ENCODE measurements around the gene SPX. TPM values are rescaled to one million over a fixed set of nuclear protein-coding genes. Genes with fewer than 3 reads are reported as not detected.
A peak's percentile ranks its signal among the peaks of the same experiment; 100 is the strongest.

SPX gene
- total RNA-seq, 4 donors from 2014 or later, result 0.67 to 2.4 (median 1.2) TPM; not detected in 1

DNA sequence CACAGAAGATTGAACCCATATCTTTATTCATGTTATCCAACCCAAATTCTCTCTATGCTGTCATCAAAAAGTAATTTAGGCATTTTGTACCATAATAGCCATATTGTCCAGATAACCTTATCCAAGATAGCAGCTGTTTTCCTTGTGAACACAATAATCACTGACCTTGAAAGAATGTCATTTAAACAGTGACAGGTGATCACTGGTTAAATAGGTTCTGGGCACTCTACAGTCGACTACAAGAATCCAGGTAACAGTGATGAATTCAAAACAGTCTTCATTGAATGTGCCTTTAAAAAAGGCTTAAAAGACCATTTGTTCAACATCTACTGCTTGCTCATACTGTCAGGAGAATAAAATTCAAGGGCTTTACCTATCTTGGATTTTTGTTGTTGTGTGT, 4.6 kb upstream of the SPX start:
- no peaks in the 10 kb centered on the region for H3K36me3 ChIP-seq
- H3K9me3 ChIP-seq, result no peaks in the 10 kb centered on the region
- no peak for DNase-seq
- intact Hi-C loops (cut with DNase I; ENCODE audit: low total_unique reads), result no loop called here
- H3K27ac ChIP-seq, result no peak overlapping the region
- H3K4me3 ChIP-seq, result no peak overlapping the region
- TF ChIP-seq, protein P1, sequence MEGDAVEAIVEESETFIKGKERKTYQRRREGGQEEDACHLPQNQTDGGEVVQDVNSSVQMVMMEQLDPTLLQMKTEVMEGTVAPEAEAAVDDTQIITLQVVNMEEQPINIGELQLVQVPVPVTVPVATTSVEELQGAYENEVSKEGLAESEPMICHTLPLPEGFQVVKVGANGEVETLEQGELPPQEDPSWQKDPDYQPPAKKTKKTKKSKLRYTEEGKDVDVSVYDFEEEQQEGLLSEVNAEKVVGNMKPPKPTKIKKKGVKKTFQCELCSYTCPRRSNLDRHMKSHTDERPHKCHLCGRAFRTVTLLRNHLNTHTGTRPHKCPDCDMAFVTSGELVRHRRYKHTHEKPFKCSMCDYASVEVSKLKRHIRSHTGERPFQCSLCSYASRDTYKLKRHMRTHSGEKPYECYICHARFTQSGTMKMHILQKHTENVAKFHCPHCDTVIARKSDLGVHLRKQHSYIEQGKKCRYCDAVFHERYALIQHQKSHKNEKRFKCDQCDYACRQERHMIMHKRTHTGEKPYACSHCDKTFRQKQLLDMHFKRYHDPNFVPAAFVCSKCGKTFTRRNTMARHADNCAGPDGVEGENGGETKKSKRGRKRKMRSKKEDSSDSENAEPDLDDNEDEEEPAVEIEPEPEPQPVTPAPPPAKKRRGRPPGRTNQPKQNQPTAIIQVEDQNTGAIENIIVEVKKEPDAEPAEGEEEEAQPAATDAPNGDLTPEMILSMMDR (IDR thresholded peaks at IDR 0.05), result no peak
- TF ChIP-seq POLR2A (IDR thresholded peaks at IDR 0.05), result no peak
- no peaks in the 10 kb centered on the region for H3K4me1 ChIP-seq
- H3K27me3 ChIP-seq, result no peaks in the 10 kb centered on the region

DNA sequence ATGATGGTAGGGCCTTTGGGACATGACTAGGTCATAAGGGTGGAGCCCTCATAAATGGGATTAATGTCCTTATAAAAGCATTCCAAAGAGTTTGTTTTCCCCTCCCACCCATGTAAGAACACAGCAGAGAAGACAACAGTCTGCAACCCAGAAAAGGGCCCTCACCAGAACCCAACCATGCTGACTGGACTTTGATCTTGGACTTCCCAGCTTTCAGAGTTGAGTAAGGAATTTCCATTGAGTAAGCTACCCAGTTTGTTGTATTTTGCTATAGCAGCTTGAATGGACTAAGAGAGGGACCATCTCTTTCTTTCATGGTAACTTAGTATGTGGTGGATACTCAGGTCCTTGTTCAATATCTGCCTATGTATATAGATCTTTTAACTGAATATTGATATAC, 2.9 kb upstream of the SPX start:
- no peak for DNase-seq
- no peak overlapping the region for H3K27ac ChIP-seq
- no peak for TF ChIP-seq POLR2A (IDR thresholded peaks at IDR 0.05)
- TF ChIP-seq, protein P1 (IDR thresholded peaks at IDR 0.05), result no peak
- H3K27me3 ChIP-seq, result no peaks in the 10 kb centered on the region
- intact Hi-C loops (cut with DNase I; ENCODE audit: low total_unique reads), result no loop called here
- no peaks in the 10 kb centered on the region for H3K9me3 ChIP-seq
- H3K4me3 ChIP-seq, result no peak overlapping the region
- no peaks in the 10 kb centered on the region for H3K36me3 ChIP-seq
- no peaks in the 10 kb centered on the region for H3K4me1 ChIP-seq

DNA sequence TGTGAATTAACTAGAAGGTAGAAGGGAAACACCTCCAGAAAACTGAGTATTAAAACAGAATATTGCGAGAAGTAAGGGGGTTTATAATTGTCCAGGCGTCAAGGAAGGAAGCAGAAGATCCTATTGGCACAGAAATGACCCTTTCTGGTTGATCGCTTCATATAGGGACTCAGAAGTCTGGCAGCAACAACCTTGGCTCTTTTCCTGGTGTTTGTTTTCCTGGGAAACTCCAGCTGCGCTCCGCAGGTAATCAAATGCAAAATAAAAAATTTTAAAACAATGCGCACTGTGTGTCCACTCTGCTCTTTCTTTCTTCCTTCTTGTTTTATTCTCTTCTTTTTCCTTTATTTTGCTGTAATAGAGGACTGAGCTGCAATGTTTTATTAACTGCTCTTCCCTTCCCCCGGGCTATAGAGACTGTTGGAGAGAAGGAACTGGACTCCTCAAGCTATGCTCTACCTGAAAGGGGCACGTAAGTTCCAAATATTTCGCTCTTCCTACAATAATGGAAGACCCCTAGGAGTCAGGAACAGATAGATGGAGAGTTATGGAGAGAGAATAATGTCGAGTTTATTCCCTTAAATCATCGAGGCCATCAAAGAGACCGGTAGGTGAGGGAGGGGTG, 737 bp downstream of the SPX start:
- Histone ChIP-seq H3K36me3 (no peaks in the 10 kb centered on the region), H3K9me3 (no peaks in the 10 kb centered on the region), H3K4me3 (peak overlapping the region; percentile 42 to 43), H3K27ac (no peak overlapping the region), H3K4me1 (no peaks in the 10 kb centered on the region), H3K27me3 (no peaks in the 10 kb centered on the region)
- intact Hi-C loops (cut with DNase I; ENCODE audit: low total_unique reads), result no loop called here
- no peak for TF ChIP-seq POLR2A (IDR thresholded peaks at IDR 0.05)
- TF ChIP-seq, protein P1 (IDR thresholded peaks at IDR 0.05), result no peak
- no peak for DNase-seq

DNA sequence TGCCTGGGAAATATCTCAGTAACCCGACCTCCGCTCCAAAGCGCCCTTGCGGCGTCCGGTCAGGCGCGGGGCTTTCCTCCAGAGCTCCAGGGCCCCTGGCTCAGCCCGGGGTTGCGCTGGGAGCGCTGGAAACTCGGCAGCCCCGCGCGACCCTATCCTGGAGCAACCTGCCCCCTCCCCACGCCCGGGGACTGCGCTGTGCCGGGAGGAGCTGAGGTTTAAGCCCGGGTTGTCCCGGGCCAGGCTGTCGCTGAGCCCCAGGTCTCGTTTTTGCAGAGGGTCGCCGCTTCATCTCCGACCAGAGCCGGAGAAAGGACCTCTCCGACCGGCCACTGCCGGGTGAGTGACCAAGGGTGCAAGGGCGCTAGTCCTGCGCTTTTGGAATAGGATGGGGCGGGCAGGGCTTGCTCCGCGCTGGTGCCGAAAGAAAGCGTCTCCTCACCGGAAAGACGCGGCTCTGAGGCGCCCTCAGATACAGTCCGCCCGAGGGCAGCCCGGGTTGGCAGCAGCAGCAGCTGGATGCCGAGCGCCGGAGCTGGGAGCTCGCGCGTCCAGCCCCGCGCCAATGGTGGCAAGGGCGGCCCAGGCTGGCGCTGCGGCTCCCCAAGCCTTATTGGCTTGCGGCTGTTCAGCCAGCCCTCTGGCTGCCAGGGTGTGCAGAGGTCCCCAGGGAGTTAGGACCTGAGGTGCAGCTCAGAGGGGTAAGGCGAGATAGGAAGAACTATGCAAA, 1.5 kb downstream of the SPX start:
- Histone ChIP-seq H3K9me3 (no peaks in the 10 kb centered on the region), H3K4me1 (no peaks in the 10 kb centered on the region), H3K4me3 (peak overlapping the region; percentile 42 to 43), H3K27me3 (no peaks in the 10 kb centered on the region), H3K27ac (no peak overlapping the region), H3K36me3 (no peaks in the 10 kb centered on the region)
- peak in 1 of 2 donors; percentile 19 for DNase-seq
- intact Hi-C loops (cut with DNase I; ENCODE audit: low total_unique reads), result no loop called here
- TF ChIP-seq POLR2A (IDR thresholded peaks at IDR 0.05), result no peak
- TF ChIP-seq, protein P1 (IDR thresholded peaks at IDR 0.05), result no peak

DNA sequence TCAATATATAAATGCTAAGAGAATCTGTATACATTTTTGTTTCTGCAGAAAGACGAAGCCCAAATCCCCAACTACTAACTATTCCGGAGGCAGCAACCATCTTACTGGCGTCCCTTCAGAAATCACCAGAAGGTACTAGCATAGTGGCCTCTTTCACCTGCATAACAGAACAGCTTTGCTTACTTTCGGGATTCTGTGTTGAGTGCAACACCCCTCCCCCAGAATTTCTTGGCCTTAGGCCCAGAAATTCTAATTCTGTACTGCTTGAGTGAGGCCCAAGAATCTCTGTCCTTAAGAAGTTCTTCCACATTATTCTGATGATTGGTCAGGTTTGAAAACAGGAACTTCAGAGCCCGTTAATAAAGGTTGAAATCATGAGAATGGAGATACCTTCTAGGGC, 2.9 kb downstream of the SPX start:
- intact Hi-C loops (cut with DNase I; ENCODE audit: low total_unique reads), result no loop called here
- TF ChIP-seq POLR2A (IDR thresholded peaks at IDR 0.05), result no peak
- TF ChIP-seq, protein P1 (IDR thresholded peaks at IDR 0.05), result no peak
- Histone ChIP-seq H3K4me1 (no peaks in the 10 kb centered on the region), H3K4me3 (no peak overlapping the region), H3K27ac (no peak overlapping the region), H3K36me3 (no peaks in the 10 kb centered on the region), H3K27me3 (no peaks in the 10 kb centered on the region), H3K9me3 (no peaks in the 10 kb centered on the region)
- no peak for DNase-seq
